ENCODE results near the gene ZNF274.
A peak's percentile ranks its signal among the peaks of the same experiment; 100 is the strongest.

Gene ZNF274

GRCh38 chr19:58166708-58167280 is 16.1 kb upstream of the ZNF274 start:
- Histone ChIP-seq H3K27me3 (ENCODE audit: control insufficient read depth, insufficient read depth, low read length) (no peaks in the 10 kb centered on the region), H3K9me3 (ENCODE audit: control insufficient read depth, low read depth, low read length) (peaks cover 42% of the 10 kb centered on the region), H3K27ac (ENCODE audit: low read length) (no peak overlapping the region), H3K4me1 (ENCODE audit: control insufficient read depth, low read depth, low read length) (no peaks in the 10 kb centered on the region), H3K9ac (ENCODE audit: low read length) (no peak overlapping the region), H3K4me3 (ENCODE audit: low read length) (no peak overlapping the region), H3K36me3 (ENCODE audit: control insufficient read depth, low read depth, low read length) (no peaks in the 10 kb centered on the region)

GRCh38 chr19:58170860-58171259 is 12.0 kb upstream of the ZNF274 start:
- H3K9ac ChIP-seq (ENCODE audit: low read length): no peak overlapping the region
- no peaks in the 10 kb centered on the region for H3K4me1 ChIP-seq (ENCODE audit: control insufficient read depth, low read depth, low read length)
- no peak overlapping the region for H3K27ac ChIP-seq (ENCODE audit: low read length)
- peaks cover 28% of the 10 kb centered on the region for H3K9me3 ChIP-seq (ENCODE audit: control insufficient read depth, low read depth, low read length)
- no peaks in the 10 kb centered on the region for H3K36me3 ChIP-seq (ENCODE audit: control insufficient read depth, low read depth, low read length)
- H3K27me3 ChIP-seq (ENCODE audit: control insufficient read depth, insufficient read depth, low read length): no peaks in the 10 kb centered on the region
- no peak overlapping the region for H3K4me3 ChIP-seq (ENCODE audit: low read length)

- no peaks in the 10 kb centered on the region for H3K4me1 ChIP-seq (ENCODE audit: control insufficient read depth, low read depth, low read length)
- peak overlapping the region; percentile 88 for H3K4me3 ChIP-seq (ENCODE audit: low read length)
- H3K9ac ChIP-seq (ENCODE audit: low read length): no peak overlapping the region
- peaks cover 17% of the 10 kb centered on the region for H3K36me3 ChIP-seq (ENCODE audit: control insufficient read depth, low read depth, low read length)
- H3K27ac ChIP-seq (ENCODE audit: low read length): no peak overlapping the region
- no peaks in the 10 kb centered on the region for H3K27me3 ChIP-seq (ENCODE audit: control insufficient read depth, insufficient read depth, low read length)
- peaks cover 27% of the 10 kb centered on the region for H3K9me3 ChIP-seq (ENCODE audit: control insufficient read depth, low read depth, low read length)
Observed at GRCh38 chr19:58181902-58182576, 822 bp upstream of the ZNF274 start.

- H3K4me1 ChIP-seq (ENCODE audit: control insufficient read depth, low read depth, low read length): no peaks in the 10 kb centered on the region
- H3K9ac ChIP-seq (ENCODE audit: low read length): peak overlapping the region; percentile 72
- H3K9me3 ChIP-seq (ENCODE audit: control insufficient read depth, low read depth, low read length): peaks cover 32% of the 10 kb centered on the region
- peaks cover 22% of the 10 kb centered on the region for H3K36me3 ChIP-seq (ENCODE audit: control insufficient read depth, low read depth, low read length)
- H3K27ac ChIP-seq (ENCODE audit: low read length): no peak overlapping the region
- peak overlapping the region; percentile 88 for H3K4me3 ChIP-seq (ENCODE audit: low read length)
- H3K27me3 ChIP-seq (ENCODE audit: control insufficient read depth, insufficient read depth, low read length): no peaks in the 10 kb centered on the region
Observed at GRCh38 chr19:58182577-58182988, 278 bp upstream of the ZNF274 start.

GRCh38 chr19:58183817-58184215 is 955 bp downstream of the ZNF274 start:
- Histone ChIP-seq H3K9ac (ENCODE audit: low read length) (peak overlapping the region; percentile 72), H3K4me1 (ENCODE audit: control insufficient read depth, low read depth, low read length) (no peaks in the 10 kb centered on the region), H3K36me3 (ENCODE audit: control insufficient read depth, low read depth, low read length) (peaks cover 30% of the 10 kb centered on the region), H3K27me3 (ENCODE audit: control insufficient read depth, insufficient read depth, low read length) (no peaks in the 10 kb centered on the region), H3K27ac (ENCODE audit: low read length) (no peak overlapping the region), H3K9me3 (ENCODE audit: control insufficient read depth, low read depth, low read length) (peaks cover 28% of the 10 kb centered on the region), H3K4me3 (ENCODE audit: low read length) (peak overlapping the region; percentile 88)

- Histone ChIP-seq H3K4me1 (ENCODE audit: control insufficient read depth, low read depth, low read length) (no peaks in the 10 kb centered on the region), H3K27ac (ENCODE audit: low read length) (no peak overlapping the region), H3K4me3 (ENCODE audit: low read length) (no peak overlapping the region), H3K36me3 (ENCODE audit: control insufficient read depth, low read depth, low read length) (peaks cover 50% of the 10 kb centered on the region), H3K27me3 (ENCODE audit: control insufficient read depth, insufficient read depth, low read length) (no peaks in the 10 kb centered on the region), H3K9ac (ENCODE audit: low read length) (no peak overlapping the region), H3K9me3 (ENCODE audit: control insufficient read depth, low read depth, low read length) (peaks cover 90% of the 10 kb centered on the region)
Observed at GRCh38 chr19:58196901-58197616, 14.2 kb downstream of the ZNF274 start.

- peaks cover 40% of the 10 kb centered on the region for H3K36me3 ChIP-seq (ENCODE audit: control insufficient read depth, low read depth, low read length)
- H3K27ac ChIP-seq (ENCODE audit: low read length): no peak overlapping the region
- no peak overlapping the region for H3K9ac ChIP-seq (ENCODE audit: low read length)
- no peaks in the 10 kb centered on the region for H3K27me3 ChIP-seq (ENCODE audit: control insufficient read depth, insufficient read depth, low read length)
- H3K9me3 ChIP-seq (ENCODE audit: control insufficient read depth, low read depth, low read length): peaks cover 53% of the 10 kb centered on the region
- no peak overlapping the region for H3K4me3 ChIP-seq (ENCODE audit: low read length)
- no peaks in the 10 kb centered on the region for H3K4me1 ChIP-seq (ENCODE audit: control insufficient read depth, low read depth, low read length)
Observed at GRCh38 chr19:58203814-58204475, 21.1 kb downstream of the ZNF274 start.

- Histone ChIP-seq H3K4me1 (ENCODE audit: control insufficient read depth, low read depth, low read length) (no peaks in the 10 kb centered on the region), H3K9me3 (ENCODE audit: control insufficient read depth, low read depth, low read length) (peaks cover 47% of the 10 kb centered on the region), H3K36me3 (ENCODE audit: control insufficient read depth, low read depth, low read length) (peaks cover 45% of the 10 kb centered on the region), H3K27me3 (ENCODE audit: control insufficient read depth, insufficient read depth, low read length) (no peaks in the 10 kb centered on the region), H3K4me3 (ENCODE audit: low read length) (no peak overlapping the region), H3K9ac (ENCODE audit: low read length) (no peak overlapping the region), H3K27ac (ENCODE audit: low read length) (no peak overlapping the region)
Observed at GRCh38 chr19:58204566-58204965, 21.7 kb downstream of the ZNF274 start.

GRCh38 chr19:58209577-58209976 is 26.7 kb downstream of the ZNF274 start:
- Histone ChIP-seq H3K9ac (ENCODE audit: low read length) (no peak overlapping the region), H3K9me3 (ENCODE audit: control insufficient read depth, low read depth, low read length) (peaks cover 28% of the 10 kb centered on the region), H3K27me3 (ENCODE audit: control insufficient read depth, insufficient read depth, low read length) (no peaks in the 10 kb centered on the region), H3K27ac (ENCODE audit: low read length) (no peak overlapping the region), H3K4me1 (ENCODE audit: control insufficient read depth, low read depth, low read length) (no peaks in the 10 kb centered on the region), H3K36me3 (ENCODE audit: control insufficient read depth, low read depth, low read length) (peaks cover 74% of the 10 kb centered on the region), H3K4me3 (ENCODE audit: low read length) (no peak overlapping the region)

GRCh38 chr19:58212336-58213074 is 29.6 kb downstream of the ZNF274 start:
- Histone ChIP-seq H3K27me3 (ENCODE audit: control insufficient read depth, insufficient read depth, low read length) (no peaks in the 10 kb centered on the region), H3K9me3 (ENCODE audit: control insufficient read depth, low read depth, low read length) (peaks cover 20% of the 10 kb centered on the region), H3K4me3 (ENCODE audit: low read length) (no peak overlapping the region), H3K9ac (ENCODE audit: low read length) (no peak overlapping the region), H3K27ac (ENCODE audit: low read length) (no peak overlapping the region), H3K36me3 (ENCODE audit: control insufficient read depth, low read depth, low read length) (peaks cover 61% of the 10 kb centered on the region), H3K4me1 (ENCODE audit: control insufficient read depth, low read depth, low read length) (no peaks in the 10 kb centered on the region)

- no peaks in the 10 kb centered on the region for H3K4me1 ChIP-seq (ENCODE audit: control insufficient read depth, low read depth, low read length)
- no peak overlapping the region for H3K9ac ChIP-seq (ENCODE audit: low read length)
- H3K27ac ChIP-seq (ENCODE audit: low read length): no peak overlapping the region
- H3K36me3 ChIP-seq (ENCODE audit: control insufficient read depth, low read depth, low read length): peaks cover 56% of the 10 kb centered on the region
- no peak overlapping the region for H3K4me3 ChIP-seq (ENCODE audit: low read length)
- no peaks in the 10 kb centered on the region for H3K27me3 ChIP-seq (ENCODE audit: control insufficient read depth, insufficient read depth, low read length)
- peaks cover 20% of the 10 kb centered on the region for H3K9me3 ChIP-seq (ENCODE audit: control insufficient read depth, low read depth, low read length)
Observed at GRCh38 chr19:58213075-58213369, 30.2 kb downstream of the ZNF274 start.
